B cell (primary cell): ENCODE measurements around the gene CACNA2D4. TPM values are rescaled to one million over a fixed set of nuclear protein-coding genes. Genes with fewer than 3 reads are reported as not detected.

Experiments used
- ATAC-seq: fragments of 200-7000 bp; cut with Tn5 transposase; one replicate; pipeline ENCODE4 v1.10.0; 2021; ENCODE audit warnings: low read depth, mild to moderate bottlenecking, moderate number of reproducible peaks, moderate library complexity
- CTCF ChIA-PET: fragments of 350-600 bp; sonication (Branson Sonifier 250); formaldehyde crosslinking; loops from one replicate; lab custom pipeline; 2021; ENCODE audit warnings: antibody characterized with exemption, inconsistent platforms; lab: Charles Lee
- POLR2A ChIA-PET: fragments of 350-600 bp; sonication (Branson Sonifier 250); formaldehyde crosslinking; loops from one replicate; lab custom pipeline; 2021; ENCODE audit warnings: antibody characterized with exemption; lab: Charles Lee
- DNase-seq: peaks from one replicate; pipeline ENCODE4 v3.0.0; 2013
- H2AFZ ChIP-seq: 2 replicates; pipeline ENCODE4 v1.6.1; 2012; ENCODE audit warnings: mild to moderate bottlenecking, low read depth, low read length; ENCODE audit not compliant: insufficient read depth, poor library complexity, severe bottlenecking
- H3K27ac ChIP-seq, 2 donors: 1 replicate in 1 of 2; 2 replicates in 1 of 2; pipeline ENCODE4 v1.5.1; 2012 to 2013; ENCODE audit warnings: low read length in 2 of 2, mild to moderate bottlenecking in 2 of 2, moderate library complexity in 1 of 2
- H3K27me3 ChIP-seq, 4 experiments: fragments of 200-600 bp in 1 of 4; sonication (generic) in 1 of 4; replicated peaks in 1 of 4; 1 replicate in 2 of 4; 2 replicates in 2 of 4; pipeline versions ENCODE4 v1.6.1 to v1.7.0; 2013 to 2016; ENCODE audit warnings: low read length in 3 of 4, mild to moderate bottlenecking in 2 of 4, mixed read lengths in 1 of 4, moderate library complexity in 1 of 4; ENCODE audit not compliant: insufficient read depth in 4 of 4, control insufficient read depth in 3 of 4; ENCODE audit errors: control extremely low read depth in 1 of 4
- H3K36me3 ChIP-seq, 2 experiments: replicated peaks in 1 of 2; 1 replicate in 1 of 2; 2 replicates in 1 of 2; pipeline versions ENCODE4 v1.6.1 to v1.7.1; 2013; ENCODE audit warnings: low read length in 1 of 2; ENCODE audit not compliant: insufficient read depth in 2 of 2, control insufficient read depth in 1 of 2; ENCODE audit errors: control extremely low read depth in 1 of 2, extremely low read depth in 1 of 2
- H3K4me1 ChIP-seq, 2 donors: fragments of 200-600 bp in 1 of 2; sonication (generic) in 1 of 2; 1 replicate in 1 of 2; 2 replicates in 1 of 2; pipeline versions ENCODE4 v1.5.1 to v1.6.1; 2013 to 2017; ENCODE audit warnings: low read length in 2 of 2; ENCODE audit not compliant: control insufficient read depth in 2 of 2, insufficient read depth in 2 of 2
- H3K4me2 ChIP-seq: replicated peaks from 2 replicates; pipeline ENCODE3; 2012; ENCODE audit warnings: mild to moderate bottlenecking, low read depth, low read length; ENCODE audit not compliant: poor library complexity, severe bottlenecking
- H3K4me3 ChIP-seq, 5 experiments: fragments of 200-600 bp in 1 of 5; sonication (generic) in 1 of 5; 1 replicate in 3 of 5; 2 replicates in 2 of 5; pipeline versions ENCODE4 v1.5.1 to v1.7.0; 2011 to 2016; ENCODE audit warnings: low read length in 4 of 5, mild to moderate bottlenecking in 4 of 5, low read depth in 2 of 5, control low read depth in 1 of 5, moderate library complexity in 1 of 5; ENCODE audit not compliant: insufficient read depth in 1 of 5; ENCODE audit errors: control extremely low read depth in 1 of 5, extremely low read depth in 1 of 5
- H3K79me2 ChIP-seq: fragments of 200-600 bp; sonication (generic); one replicate; pipeline ENCODE4 v1.6.0; 2016; ENCODE audit warnings: low read length; ENCODE audit not compliant: control insufficient read depth, insufficient read depth
- H3K9ac ChIP-seq: fragments of 200-600 bp; sonication (generic); 2 replicates; pipeline ENCODE4 v1.6.1; 2017; ENCODE audit warnings: mild to moderate bottlenecking, low read length, moderate library complexity
- H3K9me3 ChIP-seq, 3 donors: one replicate each; pipeline versions ENCODE4 v1.6.1 to v1.7.1; 2013; ENCODE audit warnings: low read length in 2 of 3; ENCODE audit not compliant: control insufficient read depth in 2 of 3, insufficient read depth in 1 of 3; ENCODE audit errors: control extremely low read depth in 1 of 3
- H4K20me1 ChIP-seq: 2 replicates; pipeline ENCODE4 v1.6.0; 2012; ENCODE audit warnings: mild to moderate bottlenecking, low read length; ENCODE audit not compliant: insufficient read depth, control insufficient read depth, poor library complexity, severe bottlenecking
- H3K27ac Mint-ChIP-seq: one replicate; pipeline ENCODE4 v1.8.0; 2021; ENCODE audit warnings: mixed read lengths
- H3K27me3 Mint-ChIP-seq: one replicate; pipeline ENCODE4 v1.8.0; 2021; ENCODE audit warnings: mixed read lengths
- H3K4me1 Mint-ChIP-seq: one replicate; pipeline ENCODE4 v1.8.0; 2021; ENCODE audit warnings: mixed read lengths
- H3K4me3 Mint-ChIP-seq: one replicate; pipeline ENCODE4 v1.8.0; 2021; ENCODE audit warnings: mixed read lengths
- H3K9me3 Mint-ChIP-seq: one replicate; pipeline ENCODE4 v1.8.0; 2022; ENCODE audit warnings: mixed read lengths; ENCODE audit not compliant: insufficient read depth
- CTCF ChIP-seq: fragments of 200-600 bp; IDR thresholded peaks from one replicate; pipeline ENCODE4 v1.8.0; 2022; ENCODE audit warnings: antibody characterized with exemption, mild to moderate bottlenecking
- EZH2 ChIP-seq: IDR thresholded peaks from 2 replicates; pipeline ENCODE4 v1.6.1; 2012; ENCODE audit warnings: borderline replicate concordance, low read depth, mild to moderate bottlenecking, moderate library complexity, low read length; ENCODE audit not compliant: insufficient read depth, poor library complexity, severe bottlenecking
- WGBS: methylation state at CpG from one replicate; pipeline ENCODE4 v1.1.5; 2013; ENCODE audit warnings: missing lambda C conversion rate; ENCODE audit not compliant: insufficient coverage; 5-methylcytosine and 5-hydroxymethylcytosine counted together
- intact Hi-C: fragments of 100-400 bp; cut with micrococcal nuclease; formaldehyde crosslinking; loops from one replicate; pipeline ENCODE4 v1.10.0; 2022
- polyA plus RNA-seq: library from polyadenylated mRNA; depleted of rRNA; stranded (reverse); fragments of >200 nt; gene quantifications from 2 replicates; pipeline ENCODE4 v1.2.3, GENCODE V29; 2012
- total RNA-seq, 2 donors: library from RNA; stranded (reverse); fragments of 120-200 nt in 1 of 2; gene quantifications; 1 replicate in 1 of 2; 2 replicates in 1 of 2; pipeline versions ENCODE4 v1.2.3 to v1.2.4, GENCODE V29; 2013 to 2022

CACNA2D4 gene
- total and polyA plus RNA-seq, 2 donors (not counting 1 experiment from before 2014, with no cell fraction given), result 6.0 to 7.4 TPM

- intact Hi-C loops, result loop anchor here (10.0 kb wide), 1 partner anchor 1423 kb away; the partner anchor contains the start of gene KDM5A
- H4K20me1 ChIP-seq, result no peaks in the 10 kb centered on the region
- no peak overlapping the region for H3K4me3 Mint-ChIP-seq
- H3K9me3 ChIP-seq, result peaks cover 0 to 11% (median 0%) of the 10 kb centered on the region in 3 donors
- peaks cover 2% of the 10 kb centered on the region for H3K9me3 Mint-ChIP-seq
- H2AFZ ChIP-seq, result no peak overlapping the region
- no peaks in the 10 kb centered on the region for H3K36me3 ChIP-seq
- no peak for DNase-seq
- no peak overlapping the region for H3K4me2 ChIP-seq
- no peak overlapping the region for H3K27ac Mint-ChIP-seq
- CTCF ChIA-PET, result interaction anchor here (0.6 to 1.8 kb wide), 2 partner anchors 16 to 156 kb away, joined by 3 read pairs; no protein-coding TSS in a partner anchor
- POLR2A ChIA-PET, result interaction anchor here (1.4 kb wide), 1 partner anchor 10 kb away, joined by 3 read pairs; no protein-coding TSS in a partner anchor
- H3K27me3 Mint-ChIP-seq, result no peaks in the 10 kb centered on the region
- WGBS, result 95% methylated on average over 18 of the region's 19 CpGs
- no peak overlapping the region for H3K4me3 ChIP-seq
- peaks cover 10% of the 10 kb centered on the region for H3K4me1 Mint-ChIP-seq
- H3K79me2 ChIP-seq, result no peaks in the 10 kb centered on the region
- no peak overlapping the region for H3K27ac ChIP-seq
- TF ChIP-seq EZH2 (no peak), CTCF (no peak)
- no peak for ATAC-seq
- no peaks in the 10 kb centered on the region for H3K27me3 ChIP-seq
- H3K9ac ChIP-seq, result no peak overlapping the region
- peaks cover 0 to 8% of the 10 kb centered on the region in 2 donors for H3K4me1 ChIP-seq
These were observed 110.2 kb downstream of the CACNA2D4 start for GRCh38 chr12:1808036-1808797.
